Uterus (tissue), 2 donors: ENCODE measurements around the gene BCL11B.

Experiments
- CTCF ChIP-seq, 4 experiments: fragments of 200-600 bp in 2 of 4; fragments of 450-650 bp in 2 of 4; sonication (generic) in 2 of 4; IDR thresholded peaks; one replicate each; pipeline ENCODE4 v1.5.1; 2016 to 2019; ENCODE audit warnings: antibody characterized with exemption in 4 of 4, mild to moderate bottlenecking in 2 of 4, moderate library complexity in 1 of 4
- POLR2A ChIP-seq, 2 donors: fragments of 450-650 bp; IDR thresholded peaks; one replicate each; pipeline ENCODE4 v1.6.1; 2016; ENCODE audit warnings: antibody characterized with exemption in 2 of 2, mild to moderate bottlenecking in 1 of 2, moderate library complexity in 1 of 2

GRCh38 chr14:99203801-99204200 lies 68.2 kb downstream of the BCL11B start:
- TF ChIP-seq CTCF (IDR thresholded peaks at IDR 0.05) (no peak), POLR2A (IDR thresholded peaks at IDR 0.05) (no peak)
